ENCODE results near the gene GRB14. TPM values are rescaled to one million over a fixed set of nuclear protein-coding genes. Genes with fewer than 3 reads are reported as not detected.
"Not testable (repeated sequence)": the region's sequence is repeated elsewhere in the genome, so short reads cannot be mapped to it uniquely, and the experiment has no call there.

The GRB14 gene
- total RNA-seq, 1 donor from 2014 or later, result 4.3 TPM

DNA sequence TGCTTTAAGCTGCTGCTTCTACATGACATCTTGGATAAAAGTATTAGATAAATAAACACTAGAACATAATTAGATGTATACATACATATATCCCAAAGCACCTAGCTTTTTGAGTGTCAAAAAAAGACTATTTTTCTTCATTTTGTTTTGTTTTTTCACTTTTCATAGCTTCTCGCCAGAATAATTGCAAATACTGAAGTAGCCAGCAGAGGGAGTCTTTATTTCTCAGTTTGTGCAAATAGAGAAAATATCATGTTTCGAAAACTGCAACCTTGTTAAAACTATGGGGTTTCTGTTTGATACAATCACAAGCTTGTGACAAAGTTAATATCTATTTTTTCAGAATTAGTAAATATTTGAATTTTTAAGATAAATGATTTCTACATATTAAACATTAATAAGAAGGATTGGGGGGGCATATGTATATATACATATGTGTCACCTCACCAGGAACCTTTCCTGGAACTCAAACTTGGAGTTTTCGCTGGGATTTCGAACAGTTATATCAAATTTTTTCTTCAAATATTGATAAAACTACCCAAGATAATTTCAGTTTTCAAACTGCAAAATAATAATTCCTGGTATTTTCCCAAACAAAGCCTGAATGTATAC is 61.0 kb downstream of the GRB14 start:
- DNase-seq (ENCODE audit: low read depth, low spot score), result no peak

DNA sequence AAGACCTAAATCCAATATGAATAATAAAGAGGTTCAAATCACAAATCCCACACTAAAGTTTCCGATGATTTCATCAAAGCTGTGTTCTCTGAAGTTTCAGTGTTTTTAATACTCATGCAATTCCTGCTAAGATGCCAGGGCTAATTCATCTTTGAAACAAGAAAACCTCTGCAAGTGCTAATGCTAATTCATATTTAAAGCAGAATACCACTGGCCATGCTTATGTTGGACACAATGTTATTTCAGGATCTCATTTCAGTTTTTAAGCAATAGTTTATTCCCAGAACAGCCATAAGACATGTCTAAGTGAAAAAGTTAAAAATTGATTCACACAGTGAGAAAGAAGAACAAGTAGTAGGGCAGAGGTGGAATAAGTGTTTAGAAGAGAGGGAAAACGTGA is 62.8 kb downstream of the GRB14 start:
- no peak for DNase-seq (ENCODE audit: low read depth, low spot score)

DNA sequence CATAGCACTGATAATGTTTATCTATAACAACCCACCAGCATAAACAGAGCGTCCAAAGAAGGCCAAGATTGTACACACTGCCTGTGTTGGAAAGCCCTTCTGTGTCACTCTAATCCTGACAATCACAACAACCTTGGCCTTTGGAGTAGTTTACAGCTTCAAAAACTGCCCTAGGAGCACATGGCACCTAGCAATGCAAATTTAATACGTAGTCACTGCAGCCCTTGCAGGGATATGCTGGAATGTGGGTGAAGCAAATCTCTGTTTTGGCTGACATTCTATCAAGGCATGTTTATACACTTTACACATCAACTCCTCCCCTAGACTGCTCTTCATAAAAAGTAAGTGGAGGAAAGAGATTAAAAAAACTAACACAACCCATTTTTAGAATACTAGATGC is 66.8 kb downstream of the GRB14 start:
- no peak for DNase-seq (ENCODE audit: low read depth, low spot score)

DNA sequence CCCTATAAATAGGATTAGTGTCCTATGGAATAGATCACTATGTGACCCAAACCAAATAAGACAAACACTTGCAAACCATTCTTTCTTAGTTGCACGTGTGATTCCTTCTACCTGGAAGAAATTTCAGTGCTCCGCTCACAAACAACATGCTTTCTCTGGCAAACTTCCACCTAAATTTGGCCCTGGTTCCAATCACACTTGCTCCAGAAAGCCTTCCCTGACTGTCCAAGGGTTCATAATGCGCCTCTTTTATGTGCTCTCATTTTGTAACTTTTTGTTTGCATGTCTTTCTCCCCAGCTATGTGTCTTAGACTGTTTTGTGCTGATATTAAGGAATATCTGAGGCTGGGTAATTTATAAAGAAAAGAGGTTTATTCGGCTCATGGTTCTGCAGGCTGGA is 69.8 kb downstream of the GRB14 start:
- no peak for DNase-seq (ENCODE audit: low read depth, low spot score)

DNA sequence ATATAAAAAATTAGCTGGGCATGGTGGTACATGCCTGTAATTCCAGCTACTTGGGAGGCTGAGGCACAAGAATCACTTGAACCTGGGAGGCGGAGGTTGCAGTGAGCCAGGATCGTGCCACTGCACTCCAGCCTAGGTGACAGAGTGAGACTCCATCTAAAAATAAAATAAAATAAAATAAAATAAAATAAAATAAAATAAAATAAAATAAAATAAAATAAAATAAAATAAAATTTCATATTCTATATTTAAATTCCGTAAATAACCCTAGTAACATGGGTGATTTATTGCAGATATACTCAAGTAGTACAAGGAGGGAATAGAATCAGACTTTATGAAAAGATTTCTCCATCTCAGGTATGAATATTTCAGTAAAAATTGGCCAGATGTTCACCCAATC is 71.6 kb downstream of the GRB14 start:
- DNase-seq (ENCODE audit: low read depth, low spot score), result not testable (repeated sequence)

DNA sequence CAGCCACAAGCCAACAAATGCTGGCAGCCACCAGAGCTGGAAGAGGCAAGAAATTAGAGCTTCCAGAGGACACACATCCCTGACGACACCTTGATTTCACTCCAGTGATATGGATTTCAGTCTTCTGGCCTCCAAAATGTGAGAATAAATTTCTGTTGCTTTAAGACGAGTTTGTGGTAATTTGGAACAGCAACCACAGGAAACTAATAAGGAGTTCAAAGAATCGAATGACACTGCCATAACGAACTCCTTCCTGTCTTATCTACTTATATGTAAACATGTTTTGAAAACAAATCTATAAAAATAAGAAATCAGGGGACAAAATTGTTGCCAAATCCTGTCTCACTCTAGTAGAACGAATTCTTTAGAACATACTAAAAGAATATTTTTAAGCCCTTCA is 75.8 kb downstream of the GRB14 start:
- no peak for DNase-seq (ENCODE audit: low read depth, low spot score)

DNA sequence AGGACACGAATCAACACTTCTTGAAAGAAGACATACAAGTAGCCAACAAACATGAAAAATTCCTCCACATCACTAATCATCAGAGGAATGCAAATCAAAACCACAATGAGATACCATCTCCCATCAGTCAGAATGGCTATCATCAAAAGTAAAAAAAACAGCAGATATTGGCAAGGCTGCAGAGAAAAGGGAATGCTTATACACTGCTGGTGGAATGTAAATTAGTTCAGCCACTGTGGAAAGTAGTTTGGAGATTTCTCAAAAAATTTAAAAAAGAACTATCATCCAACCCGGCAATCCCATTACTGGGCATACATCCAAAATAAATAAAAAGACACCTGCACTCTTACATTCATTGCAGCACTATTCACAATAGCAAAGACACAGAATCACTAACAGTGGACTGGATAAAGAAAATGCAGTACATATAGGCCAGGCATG is 78.7 kb downstream of the GRB14 start:
- DNase-seq (ENCODE audit: low read depth, low spot score), result no peak

DNA sequence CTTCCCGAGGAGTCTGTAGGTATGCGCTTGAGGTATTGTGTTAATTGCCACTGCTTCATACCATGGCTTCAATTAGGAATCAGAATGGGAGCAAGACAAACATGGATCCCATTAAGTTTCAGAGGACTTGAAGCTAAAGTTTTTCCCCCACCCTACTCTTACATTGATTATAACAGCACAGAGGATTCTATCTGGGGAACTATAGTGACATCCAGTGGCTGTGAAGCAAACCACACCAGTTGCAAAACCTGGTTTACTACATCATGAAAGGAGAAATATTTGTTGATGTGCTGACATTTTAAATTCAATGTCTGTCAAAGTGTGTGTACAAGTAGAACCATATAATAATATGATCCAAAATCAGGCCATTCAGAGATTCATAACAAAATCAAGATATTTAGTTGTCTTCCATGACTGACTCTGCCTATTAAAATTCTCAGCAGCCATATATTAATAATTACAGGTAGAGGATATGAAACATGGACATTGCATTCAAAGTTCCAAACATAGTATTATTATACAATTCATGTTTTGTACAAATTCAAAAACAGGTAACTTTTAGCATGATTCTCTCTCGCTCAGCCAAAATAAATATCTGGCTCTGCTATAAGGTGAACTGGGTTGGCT is 82.9 kb downstream of the GRB14 start:
- no peak for DNase-seq (ENCODE audit: low read depth, low spot score)

DNA sequence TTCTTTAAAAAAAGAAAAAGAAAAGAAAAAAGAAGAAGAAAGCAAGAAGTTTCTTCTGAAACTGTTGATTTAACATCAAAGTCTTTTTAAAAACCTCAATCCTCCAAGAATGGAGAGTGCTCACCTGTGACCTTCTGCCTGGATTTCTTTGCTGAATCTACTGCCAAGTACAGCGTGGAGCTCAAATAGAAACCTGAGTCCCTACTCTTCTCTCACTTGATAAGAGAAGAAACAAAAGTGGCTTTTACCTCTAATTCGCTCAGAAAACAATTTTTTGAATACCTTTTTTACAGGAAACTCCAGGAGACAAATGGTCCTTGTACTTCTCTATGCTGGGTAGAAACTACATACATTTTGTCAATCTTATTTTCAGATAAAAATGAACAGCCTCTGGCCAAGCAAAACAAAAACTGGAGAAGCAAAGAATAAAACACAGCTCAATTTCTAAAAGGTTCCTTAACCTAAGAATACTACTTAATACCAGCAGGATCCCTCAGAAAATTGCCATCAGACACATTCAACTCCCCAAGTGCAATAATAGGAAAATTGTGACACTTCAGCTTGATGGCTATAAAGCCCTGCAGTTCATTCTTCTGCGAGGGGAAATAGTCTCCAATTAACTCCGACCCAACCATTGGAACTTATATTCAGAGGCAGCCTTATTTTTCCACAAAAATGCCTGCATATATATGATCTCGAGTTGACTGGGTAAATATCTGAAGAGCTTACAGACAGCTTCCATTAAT is 85.8 kb downstream of the GRB14 start:
- DNase-seq (ENCODE audit: low read depth, low spot score), result no peak

DNA sequence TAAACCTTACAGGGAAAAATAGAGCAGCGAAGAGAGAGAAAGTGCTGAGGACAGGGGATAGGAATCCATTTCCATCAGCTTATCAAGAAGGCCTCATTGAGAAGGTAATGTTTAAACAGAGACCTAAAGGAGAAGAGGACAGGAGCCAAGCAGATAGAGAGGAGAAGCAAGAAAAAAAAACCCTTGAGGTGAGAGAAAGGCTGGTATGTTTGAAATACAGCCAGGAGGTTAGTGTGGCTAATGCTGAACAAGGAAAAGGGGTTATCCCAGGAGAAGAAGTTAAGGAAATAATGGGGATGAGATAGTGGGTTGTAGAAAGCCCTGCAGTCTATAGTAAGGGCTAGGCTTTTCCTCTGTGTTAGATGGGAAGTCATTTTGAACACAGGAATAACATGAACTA is 90.8 kb downstream of the GRB14 start:
- no peak for DNase-seq (ENCODE audit: low read depth, low spot score)

DNA sequence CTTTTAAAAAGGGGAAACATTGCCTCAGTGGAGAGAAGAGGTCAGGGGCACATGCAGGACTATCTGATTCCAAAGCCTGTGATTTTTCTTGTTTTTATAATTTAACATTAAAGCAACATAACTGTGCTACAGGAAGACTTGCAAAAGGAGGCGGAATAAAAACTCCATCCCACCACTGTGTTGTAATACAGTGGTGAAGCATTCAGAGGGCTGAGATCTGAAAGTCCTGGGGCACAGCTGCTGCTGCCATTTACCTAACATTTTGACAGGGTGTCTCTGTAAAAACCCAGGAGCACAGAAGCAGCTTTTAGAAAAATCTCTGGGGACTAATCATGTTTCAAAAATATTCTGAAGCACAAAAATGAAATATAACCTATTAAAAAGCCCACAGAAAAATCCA is 97.6 kb downstream of the GRB14 start:
- DNase-seq (ENCODE audit: low read depth, low spot score), result no peak

DNA sequence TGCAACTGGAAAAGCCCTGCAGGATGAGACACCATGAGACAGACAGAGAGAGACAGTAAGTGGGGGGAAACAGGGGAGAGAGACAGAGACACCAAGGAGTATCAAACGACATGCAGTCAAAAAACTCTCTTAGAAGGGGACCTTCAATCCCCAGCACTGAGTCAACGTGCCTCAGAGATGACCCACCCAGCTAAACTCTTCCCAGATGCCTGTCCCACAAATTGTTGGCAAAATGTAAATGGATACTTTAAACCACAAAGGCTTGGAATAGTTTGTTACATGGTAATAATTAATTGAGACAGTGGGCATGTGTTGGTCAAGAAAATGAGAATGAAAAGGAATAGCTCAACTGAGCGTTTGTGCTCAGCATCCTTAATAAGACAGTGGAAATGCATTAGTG is 98.3 kb downstream of the GRB14 start:
- no peak for DNase-seq (ENCODE audit: low read depth, low spot score)

DNA sequence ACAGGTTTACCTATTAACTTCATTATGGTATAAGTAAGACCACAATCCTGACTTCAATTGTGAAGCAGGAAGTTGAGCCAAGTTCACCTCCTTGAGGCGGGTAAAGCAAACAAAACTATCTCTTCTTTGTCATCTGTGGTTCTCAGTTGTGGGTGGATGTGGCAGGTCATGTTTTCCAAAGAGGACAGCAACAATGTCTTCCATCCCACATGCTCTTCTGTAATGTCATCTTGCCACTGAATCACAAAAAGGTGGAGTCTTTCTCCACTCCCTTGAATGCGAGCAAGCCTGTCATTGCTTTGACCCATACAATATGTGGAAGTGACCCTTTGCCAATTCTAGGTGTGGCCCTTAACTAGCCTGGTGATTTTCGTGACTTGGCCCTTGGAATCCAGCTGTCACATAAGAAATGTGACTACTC is 98.7 kb downstream of the GRB14 start:
- no peak for DNase-seq (ENCODE audit: low read depth, low spot score)

DNA sequence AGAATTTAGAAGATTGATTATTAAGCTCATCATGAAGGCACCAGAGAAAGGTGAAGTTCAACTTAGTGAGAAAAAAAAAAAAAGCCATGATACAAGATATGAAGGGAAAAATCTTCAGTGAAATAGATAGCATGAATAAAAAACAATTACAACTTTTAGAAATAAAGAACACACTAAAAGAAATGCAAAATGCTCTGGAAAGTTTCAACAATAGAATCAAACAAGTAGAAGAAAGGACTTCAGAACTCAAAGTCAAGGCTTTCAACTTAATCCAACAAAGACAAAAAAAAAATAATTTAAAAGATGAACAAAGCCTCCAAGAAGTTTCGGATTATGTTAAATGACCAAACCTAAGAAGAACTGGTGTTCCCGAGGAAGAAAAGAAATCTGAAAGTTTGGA is 105.5 kb downstream of the GRB14 start:
- no peak for DNase-seq (ENCODE audit: low read depth, low spot score)

DNA sequence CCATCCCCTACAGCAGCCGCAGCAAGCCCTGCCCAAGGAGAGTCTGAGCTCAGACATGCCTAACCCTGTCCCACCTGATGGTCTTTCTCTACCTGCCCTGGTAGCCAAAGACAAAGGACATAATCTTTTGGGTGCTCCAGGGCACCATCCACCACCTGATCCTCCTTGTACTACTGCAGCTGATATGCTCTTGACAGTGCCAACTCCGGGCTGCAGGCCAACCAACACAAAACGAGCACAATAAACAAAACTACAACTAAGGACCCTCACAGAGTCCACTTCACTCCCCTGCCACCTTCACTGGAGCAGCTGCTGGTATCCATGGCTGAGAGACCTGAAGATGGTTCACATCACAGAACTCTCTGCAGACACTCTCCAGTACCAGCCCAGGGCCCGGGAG is 106.3 kb downstream of the GRB14 start:
- DNase-seq (ENCODE audit: low read depth, low spot score), result no peak

DNA sequence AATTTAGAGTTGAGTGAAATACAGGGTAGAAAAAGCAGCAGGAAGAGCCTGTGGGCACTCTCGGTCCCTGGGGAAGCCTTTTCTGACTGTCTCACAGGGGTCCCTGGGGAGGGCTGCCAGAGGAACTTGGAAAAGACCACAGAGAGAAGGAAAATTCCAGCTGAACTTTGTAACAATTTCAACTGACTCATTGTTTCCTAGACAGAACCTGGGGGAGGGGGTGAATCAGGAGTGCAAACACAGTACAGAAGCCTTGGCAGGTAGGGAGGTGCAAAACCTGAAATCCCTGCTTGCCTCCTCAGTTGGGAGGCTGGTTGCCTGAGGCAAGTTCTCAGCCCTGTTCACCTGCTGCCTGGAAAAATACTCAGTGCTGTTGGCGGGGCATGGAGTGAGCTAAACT is 106.8 kb downstream of the GRB14 start:
- no peak for DNase-seq (ENCODE audit: low read depth, low spot score)

DNA sequence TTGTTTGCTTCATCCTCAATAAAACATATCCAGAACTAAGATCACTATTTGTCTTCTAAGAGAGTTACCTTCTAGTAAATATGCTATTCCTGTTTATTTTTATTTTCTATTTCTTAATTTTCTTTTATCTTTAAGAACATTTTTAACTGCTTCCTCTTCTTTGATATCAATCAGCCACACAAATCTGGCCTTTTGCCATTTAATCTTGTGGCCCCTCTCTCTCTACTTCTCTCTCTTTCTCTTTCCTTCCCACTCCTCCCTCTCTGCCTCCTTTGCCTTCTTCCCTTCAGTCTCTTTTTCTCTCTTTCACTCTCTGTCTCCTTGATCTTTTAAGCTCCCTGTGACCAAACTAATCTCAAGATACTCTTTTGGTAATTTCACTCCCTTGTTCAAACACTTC is 108.4 kb downstream of the GRB14 start:
- DNase-seq (ENCODE audit: low read depth, low spot score), result no peak

DNA sequence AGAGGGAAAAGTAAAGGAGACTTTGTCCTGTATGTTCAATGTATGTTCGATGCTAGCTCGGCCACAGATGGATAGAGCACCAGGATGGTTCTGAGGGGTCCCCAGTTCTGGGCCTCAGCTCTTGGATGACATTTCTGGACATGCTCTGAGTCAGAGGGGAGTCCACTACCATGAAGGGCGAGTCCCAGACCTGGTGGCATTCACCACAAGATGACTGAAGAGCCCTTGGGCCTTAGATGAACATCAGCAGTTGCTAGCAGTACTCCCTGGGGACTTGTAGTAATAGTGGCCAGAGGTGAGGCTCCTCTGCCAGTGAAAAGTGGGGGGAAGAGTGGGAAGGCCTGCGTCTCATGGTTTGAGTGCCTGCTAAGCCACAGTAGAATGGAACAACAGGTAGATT is 109.5 kb downstream of the GRB14 start:
- no peak for DNase-seq (ENCODE audit: low read depth, low spot score)

DNA sequence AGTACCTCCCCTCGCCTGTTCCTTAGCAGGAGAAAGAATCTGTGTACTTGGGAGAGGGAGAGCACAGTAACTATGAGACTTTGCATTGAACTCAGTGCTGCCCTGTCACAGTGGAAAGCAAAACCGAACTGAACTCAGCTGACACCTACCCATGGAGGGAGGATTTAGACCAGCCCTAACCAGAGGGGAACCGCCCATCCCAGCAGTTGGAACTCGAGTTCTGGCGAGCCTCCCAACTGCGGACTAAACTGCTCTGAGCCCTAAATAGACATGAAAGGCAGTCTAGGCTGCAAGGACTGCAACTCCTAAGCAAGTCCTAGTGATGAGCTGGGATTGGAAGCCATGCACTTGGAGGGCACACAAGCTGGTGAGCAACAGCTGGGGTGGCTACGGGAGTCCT is 110.4 kb downstream of the GRB14 start:
- no peak for DNase-seq (ENCODE audit: low read depth, low spot score)

DNA sequence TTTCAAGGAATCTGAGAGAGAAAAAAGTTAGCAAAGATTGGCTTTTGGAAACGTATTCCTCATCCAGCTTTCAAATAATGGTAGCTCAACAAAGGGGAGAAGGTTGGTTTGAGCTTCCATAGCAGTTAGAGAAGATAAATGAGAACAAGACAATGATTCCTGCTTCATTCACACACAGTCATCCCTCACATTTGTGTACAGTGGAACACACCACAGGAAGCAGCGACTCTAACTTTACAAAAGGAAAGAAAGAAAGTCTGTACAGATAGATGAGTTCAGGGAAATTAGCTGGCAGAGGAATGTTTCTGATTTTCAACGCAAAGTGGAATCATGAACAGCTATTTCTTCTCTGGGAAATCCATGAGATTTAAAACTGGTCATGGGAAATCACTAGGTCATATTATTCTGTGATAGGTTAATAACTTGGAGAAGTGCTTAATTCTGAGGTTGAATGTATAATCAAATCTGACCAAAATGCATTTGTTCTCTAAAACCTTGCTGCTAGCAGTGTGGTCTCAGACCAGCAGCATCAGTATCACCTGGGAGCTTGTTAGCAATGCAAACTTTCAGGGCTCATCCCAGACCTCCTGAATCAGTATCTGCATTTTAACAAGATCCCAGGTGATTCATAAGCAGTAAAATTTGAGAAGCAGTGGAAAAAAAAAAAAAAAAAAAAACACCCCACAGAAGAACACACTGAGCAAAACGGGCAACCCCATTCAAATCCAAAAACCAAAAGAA is 112.0 kb downstream of the GRB14 start:
- DNase-seq (ENCODE audit: low read depth, low spot score), result no peak

DNA sequence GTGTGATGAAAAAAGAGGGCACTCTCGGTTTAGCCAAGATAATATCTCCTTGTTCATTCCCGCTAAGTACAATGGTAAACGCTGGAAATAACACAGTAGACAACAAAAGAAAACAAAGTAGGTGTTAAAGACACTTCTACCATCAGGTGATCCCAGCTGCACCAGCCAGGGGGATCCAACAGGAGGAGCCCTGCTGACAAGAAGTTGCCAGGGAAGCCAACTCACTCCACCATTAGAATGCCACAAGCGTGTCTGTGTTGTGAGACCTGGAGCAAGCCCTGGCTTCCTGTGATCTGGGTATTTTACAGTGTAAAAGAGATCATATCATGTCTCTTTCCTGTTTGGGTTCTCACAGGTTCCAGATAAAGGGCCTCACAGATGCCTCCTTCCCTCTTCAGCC is 117.0 kb downstream of the GRB14 start:
- no peak for DNase-seq (ENCODE audit: low read depth, low spot score)

DNA sequence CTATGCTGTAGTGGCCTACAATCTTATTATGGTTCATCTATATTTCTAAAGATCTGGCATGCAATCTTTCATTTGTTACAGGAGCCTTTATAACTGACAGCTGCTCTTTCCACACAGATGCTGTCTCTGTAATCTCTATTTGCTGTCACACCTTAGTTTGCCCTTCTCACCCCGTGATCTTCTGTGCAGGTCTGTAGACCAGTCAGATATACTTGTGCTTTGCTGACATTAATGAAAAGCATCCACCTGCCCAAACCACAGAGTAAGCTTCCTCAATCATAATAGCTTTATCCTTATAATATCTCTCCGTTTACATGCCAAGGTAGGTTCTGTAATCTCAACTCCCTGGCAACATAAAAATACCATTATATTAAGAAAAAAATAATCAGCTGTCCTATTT is 122.4 kb downstream of the GRB14 start:
- DNase-seq (ENCODE audit: low read depth, low spot score), result no peak

All from pulmonary artery endothelial cell (primary cell).